ENCODE data around the gene OTOF.
A peak's percentile ranks its signal among the peaks of the same experiment; 100 is the strongest.

OTOF gene

GRCh38 chr2:26507932-26508331 is 30.0 kb upstream of the OTOF start:
- ChIA-PET CTCF (no interaction called here), POLR2A (no interaction called here)
- no peak for DNase-seq (ENCODE audit: extremely low spot score)
- no peak for TF ChIP-seq ELF4 (IDR thresholded peaks at IDR 0.05)
- no peak for TF ChIP-seq SUZ12 (IDR thresholded peaks at IDR 0.05)
- TF ChIP-seq FOXM1 (IDR thresholded peaks at IDR 0.05; ENCODE audit: borderline replicate concordance) = no peak
- no peak for TF ChIP-seq HDGF (IDR thresholded peaks at IDR 0.05; ENCODE audit: borderline replicate concordance)
- no peak for TF ChIP-seq ZNF384 (IDR thresholded peaks at IDR 0.05)
- TF ChIP-seq ARNT (IDR thresholded peaks at IDR 0.05) = no peak
- TF ChIP-seq CTBP1 (IDR thresholded peaks at IDR 0.05; ENCODE audit: borderline replicate concordance) = no peak
- TF ChIP-seq FOXA1 (IDR thresholded peaks at IDR 0.05) = no peak
- TF ChIP-seq L3MBTL2 (conservative IDR thresholded peaks at IDR 0.05) = no peak
- TF ChIP-seq SP1 (IDR thresholded peaks at IDR 0.05) = no peak
- no peak for TF ChIP-seq LEF1 (IDR thresholded peaks at IDR 0.05; ENCODE audit: borderline replicate concordance)
- no peak for TF ChIP-seq FOXK2 (IDR thresholded peaks at IDR 0.05)
- TF ChIP-seq PKNOX1 (IDR thresholded peaks at IDR 0.05) = no peak
- TF ChIP-seq TARDBP (IDR thresholded peaks at IDR 0.05) = no peak
- TF ChIP-seq NFRKB (IDR thresholded peaks at IDR 0.05) = no peak
- TF ChIP-seq BHLHE40 (IDR thresholded peaks at IDR 0.05; ENCODE audit: borderline replicate concordance) = no peak

GRCh38 chr2:26507088-26507487 is 29.2 kb upstream of the OTOF start:
- no peak for DNase-seq (ENCODE audit: extremely low spot score)
- no peak for TF ChIP-seq NFRKB (IDR thresholded peaks at IDR 0.05)
- TF ChIP-seq SP1 (IDR thresholded peaks at IDR 0.05) = no peak
- no peak for TF ChIP-seq HDGF (IDR thresholded peaks at IDR 0.05; ENCODE audit: borderline replicate concordance)
- TF ChIP-seq LEF1 (IDR thresholded peaks at IDR 0.05; ENCODE audit: borderline replicate concordance) = no peak
- TF ChIP-seq SUZ12 (IDR thresholded peaks at IDR 0.05) = no peak
- no peak for TF ChIP-seq ZNF384 (IDR thresholded peaks at IDR 0.05)
- TF ChIP-seq ARNT (IDR thresholded peaks at IDR 0.05) = no peak
- no peak for TF ChIP-seq FOXM1 (IDR thresholded peaks at IDR 0.05; ENCODE audit: borderline replicate concordance)
- no peak for TF ChIP-seq TARDBP (IDR thresholded peaks at IDR 0.05)
- no peak for TF ChIP-seq CTBP1 (IDR thresholded peaks at IDR 0.05; ENCODE audit: borderline replicate concordance)
- no peak for TF ChIP-seq FOXA1 (IDR thresholded peaks at IDR 0.05)
- TF ChIP-seq FOXK2 (IDR thresholded peaks at IDR 0.05) = no peak
- no peak for TF ChIP-seq ELF4 (IDR thresholded peaks at IDR 0.05)
- ChIA-PET POLR2A (no interaction called here), CTCF (no interaction called here)

- no peak for DNase-seq (ENCODE audit: extremely low spot score)
- CTCF ChIA-PET = no interaction called here
- TF ChIP-seq HDGF (IDR thresholded peaks at IDR 0.05; ENCODE audit: borderline replicate concordance) = no peak
- TF ChIP-seq LEF1 (IDR thresholded peaks at IDR 0.05; ENCODE audit: borderline replicate concordance) = no peak
- TF ChIP-seq SP1 (IDR thresholded peaks at IDR 0.05) = no peak
- TF ChIP-seq BHLHE40 (IDR thresholded peaks at IDR 0.05; ENCODE audit: borderline replicate concordance) = no peak
- TF ChIP-seq ZNF384 (IDR thresholded peaks at IDR 0.05) = no peak
- no peak for TF ChIP-seq TARDBP (IDR thresholded peaks at IDR 0.05)
- TF ChIP-seq FOXM1 (IDR thresholded peaks at IDR 0.05; ENCODE audit: borderline replicate concordance) = no peak
- no peak for TF ChIP-seq PKNOX1 (IDR thresholded peaks at IDR 0.05)
- TF ChIP-seq FOXA1 (IDR thresholded peaks at IDR 0.05) = no peak
- no peak for TF ChIP-seq ELF4 (IDR thresholded peaks at IDR 0.05)
- TF ChIP-seq NFRKB (IDR thresholded peaks at IDR 0.05) = no peak
- no peak for TF ChIP-seq ARNT (IDR thresholded peaks at IDR 0.05)
- no peak for TF ChIP-seq CTBP1 (IDR thresholded peaks at IDR 0.05; ENCODE audit: borderline replicate concordance)
- POLR2A ChIA-PET = no interaction called here
Measured at GRCh38 chr2:26506279-26506678, 28.4 kb upstream of the OTOF start.

GRCh38 chr2:26504002-26504401 is 26.1 kb upstream of the OTOF start:
- POLR2A ChIA-PET = interaction anchor here (0.6 to 1.4 kb wide), 2 partner anchors 14 to 189 kb away, joined by 3 to 4 read pairs; no protein-coding TSS in a partner anchor
- TF ChIP-seq ZNF384 (IDR thresholded peaks at IDR 0.05) (no peak), PKNOX1 (IDR thresholded peaks at IDR 0.05) (no peak), TARDBP (IDR thresholded peaks at IDR 0.05) (no peak), NFRKB (IDR thresholded peaks at IDR 0.05) (no peak), FOXA1 (IDR thresholded peaks at IDR 0.05) (no peak), ELF4 (IDR thresholded peaks at IDR 0.05) (no peak), HDGF (IDR thresholded peaks at IDR 0.05; ENCODE audit: borderline replicate concordance) (no peak), L3MBTL2 (conservative IDR thresholded peaks at IDR 0.05) (no peak), BHLHE40 (IDR thresholded peaks at IDR 0.05; ENCODE audit: borderline replicate concordance) (no peak), SUZ12 (IDR thresholded peaks at IDR 0.05) (no peak), ARNT (IDR thresholded peaks at IDR 0.05) (no peak)
- CTCF ChIA-PET = interaction anchor here (1.2 kb wide), 1 partner anchor 11 kb away, joined by 3 read pairs; no protein-coding TSS in a partner anchor
- no peak for DNase-seq (ENCODE audit: extremely low spot score)

- CTCF ChIA-PET = interaction anchor here (0.6 to 1.7 kb wide), 7 partner anchors 12 to 1528 kb away, joined by 3 to 9 read pairs (median 3); no protein-coding TSS in a partner anchor
- TF ChIP-seq CTBP1 (IDR thresholded peaks at IDR 0.05; ENCODE audit: borderline replicate concordance) = no peak
- TF ChIP-seq L3MBTL2 (conservative IDR thresholded peaks at IDR 0.05) = peak; percentile 85
- peak; percentile 89 for DNase-seq (ENCODE audit: extremely low spot score)
- POLR2A ChIA-PET = interaction anchor here (1.4 kb wide), 1 partner anchor 15 kb away, joined by 4 read pairs; no protein-coding TSS in a partner anchor
Measured at GRCh38 chr2:26503231-26503880, 25.4 kb upstream of the OTOF start.

- TF ChIP-seq ARNT (IDR thresholded peaks at IDR 0.05) = no peak
- no peak for TF ChIP-seq TARDBP (IDR thresholded peaks at IDR 0.05)
- no peak for TF ChIP-seq BHLHE40 (IDR thresholded peaks at IDR 0.05; ENCODE audit: borderline replicate concordance)
- TF ChIP-seq CTBP1 (IDR thresholded peaks at IDR 0.05; ENCODE audit: borderline replicate concordance) = no peak
- TF ChIP-seq FOXA1 (IDR thresholded peaks at IDR 0.05) = no peak
- CTCF ChIA-PET = no interaction called here
- no peak for DNase-seq (ENCODE audit: extremely low spot score)
- POLR2A ChIA-PET = no interaction called here
Measured at GRCh38 chr2:26500406-26500805, 22.5 kb upstream of the OTOF start.
